CD14-positive monocyte (primary cell): ENCODE data around the gene RPL3. TPM values are rescaled to one million over a fixed set of nuclear protein-coding genes. Genes with fewer than 3 reads are reported as not detected.

Source experiments
- DNase-seq, 3 donors: peaks; one replicate each; pipeline ENCODE4 v3.0.0-alpha.2; 2011 to 2022
- H2AFZ ChIP-seq: 2 replicates; pipeline ENCODE4 v1.6.0; 2012; ENCODE audit warnings: mild to moderate bottlenecking, low read depth, low read length, inconsistent platforms; ENCODE audit not compliant: insufficient read depth, poor library complexity, severe bottlenecking
- H3K27ac ChIP-seq, 2 donors: 1 replicate in 1 of 2; 2 replicates in 1 of 2; pipeline ENCODE4 v1.5.1; 2012 to 2013; ENCODE audit warnings: low read length in 2 of 2, control low read depth in 1 of 2, inconsistent platforms in 1 of 2, low read depth in 1 of 2, mild to moderate bottlenecking in 1 of 2
- H3K27me3 ChIP-seq, 2 donors: one replicate each; pipeline versions ENCODE4 v1.6.0 to v1.6.1; 2011 to 2013; ENCODE audit warnings: low read length in 2 of 2; ENCODE audit not compliant: control insufficient read depth in 2 of 2, insufficient read depth in 2 of 2
- H3K36me3 ChIP-seq, 2 donors: replicated peaks in 1 of 2; 1 replicate in 1 of 2; 2 replicates in 1 of 2; pipeline versions ENCODE4 v1.5.1 to v1.6.1; 2012 to 2013; ENCODE audit warnings: low read length in 2 of 2, control low read depth in 1 of 2, inconsistent platforms in 1 of 2, mild to moderate bottlenecking in 1 of 2; ENCODE audit not compliant: insufficient read depth in 2 of 2, control insufficient read depth in 1 of 2
- H3K4me1 ChIP-seq, 2 donors: 1 replicate in 1 of 2; 2 replicates in 1 of 2; pipeline versions ENCODE4 v1.5.1 to v1.6.1; 2012 to 2013; ENCODE audit warnings: low read length in 2 of 2, control low read depth in 1 of 2, inconsistent platforms in 1 of 2, mild to moderate bottlenecking in 1 of 2, moderate library complexity in 1 of 2; ENCODE audit not compliant: insufficient read depth in 2 of 2, control insufficient read depth in 1 of 2
- H3K4me2 ChIP-seq: replicated peaks from 2 replicates; pipeline ENCODE3; 2012; ENCODE audit warnings: low read length, moderate library complexity, mild to moderate bottlenecking; ENCODE audit not compliant: poor library complexity, severe bottlenecking; ENCODE audit errors: extremely low read depth
- H3K4me3 ChIP-seq, 3 experiments: fragments of 200-600 bp in 1 of 3; sonication (generic) in 1 of 3; replicated peaks in 1 of 3; 1 replicate in 2 of 3; 2 replicates in 1 of 3; pipeline ENCODE4 v1.5.1; 2011 to 2013; ENCODE audit warnings: low read length in 3 of 3, mild to moderate bottlenecking in 3 of 3, control low read depth in 2 of 3, low read depth in 2 of 3, inconsistent platforms in 1 of 3, moderate library complexity in 1 of 3
- H3K79me2 ChIP-seq: 2 replicates; pipeline ENCODE4 v1.6.0; 2012; ENCODE audit warnings: mild to moderate bottlenecking, control low read depth, inconsistent platforms, low read length, moderate library complexity; ENCODE audit not compliant: insufficient read depth
- H3K9ac ChIP-seq: 2 replicates; pipeline ENCODE4 v1.6.0; 2017; ENCODE audit warnings: low read length, mild to moderate bottlenecking; ENCODE audit not compliant: insufficient read depth, poor library complexity, severe bottlenecking
- H3K9me3 ChIP-seq, 2 donors: replicated peaks in 1 of 2; 1 replicate in 1 of 2; 2 replicates in 1 of 2; pipeline versions ENCODE4 v1.5.1 to v1.6.1; 2012 to 2013; ENCODE audit warnings: low read length in 2 of 2, control low read depth in 1 of 2; ENCODE audit not compliant: control insufficient read depth in 1 of 2, insufficient read depth in 1 of 2
- H4K20me1 ChIP-seq: 2 replicates; pipeline ENCODE4 v1.6.0; 2012; ENCODE audit warnings: mild to moderate bottlenecking, low read length, control low read depth, moderate library complexity; ENCODE audit not compliant: insufficient read depth
- H3K27ac Mint-ChIP-seq, 7 donors: one replicate each; pipeline ENCODE4 v1.8.0; 2020; ENCODE audit warnings: mild to moderate bottlenecking in 7 of 7, mixed read lengths in 7 of 7, moderate library complexity in 6 of 7, inconsistent platforms in 2 of 7
- H3K27me3 Mint-ChIP-seq, 3 donors: one replicate each; pipeline ENCODE4 v1.8.0; 2021 to 2022; ENCODE audit warnings: low read depth in 3 of 3, mild to moderate bottlenecking in 3 of 3, mixed read lengths in 3 of 3, moderate library complexity in 3 of 3, inconsistent platforms in 1 of 3
- H3K36me3 Mint-ChIP-seq, 2 donors: one replicate each; pipeline ENCODE4 v1.8.0; 2020; ENCODE audit warnings: mixed read lengths in 2 of 2, inconsistent platforms in 1 of 2, mild to moderate bottlenecking in 1 of 2
- H3K4me1 Mint-ChIP-seq: one replicate; pipeline ENCODE4 v1.8.0; 2020; ENCODE audit warnings: mild to moderate bottlenecking, mixed read lengths
- H3K4me3 Mint-ChIP-seq, 2 donors: one replicate each; pipeline ENCODE4 v1.8.0; 2020; ENCODE audit warnings: mild to moderate bottlenecking in 2 of 2, mixed read lengths in 2 of 2, moderate library complexity in 1 of 2
- H3K9me3 Mint-ChIP-seq, 7 donors: one replicate each; pipeline ENCODE4 v1.8.0; 2020 to 2022; ENCODE audit warnings: mixed read lengths in 7 of 7, mild to moderate bottlenecking in 6 of 7, moderate library complexity in 6 of 7, inconsistent platforms in 2 of 7
- WGBS: methylation state at CpG from one replicate; pipeline ENCODE4 v1.1.5; 2013; ENCODE audit warnings: missing lambda C conversion rate; ENCODE audit not compliant: insufficient coverage; 5-methylcytosine and 5-hydroxymethylcytosine counted together
- intact Hi-C, 2 donors: fragments of 100-400 bp; cut with micrococcal nuclease; formaldehyde crosslinking; loops; one replicate each; pipeline versions ENCODE4 v1.15.0 to v1.15.1; 2023
- polyA plus RNA-seq, 3 donors: library from polyadenylated mRNA; depleted of rRNA in 1 of 3; unstranded in 2 of 3; stranded (reverse) in 1 of 3; fragments of 300-500 nt in 2 of 3; fragments of >200 nt in 1 of 3; fragmentation: Illumina TruSeq in 2 of 3; gene quantifications; 1 replicate in 2 of 3; 2 replicates in 1 of 3; pipeline ENCODE4 v1.2.3, GENCODE V29; 2012 to 2021
- TF ChIP-seq, protein P1 (sequence below): fragments of 200-600 bp; IDR thresholded peaks from one replicate; pipeline ENCODE4 v1.8.0; 2022; ENCODE audit warnings: antibody characterized with exemption, mild to moderate bottlenecking

RPL3 gene
- polyA plus RNA-seq, 3 donors = 604 to 2,104 (median 698) TPM

- Histone ChIP-seq H2AFZ (no peak overlapping the region), H3K9me3 (no peaks in the 10 kb centered on the region), H3K27me3 (no peaks in the 10 kb centered on the region), H3K27ac (peak overlapping the region; percentile 70 to 95), H3K36me3 (peaks cover 29 to 30% of the 10 kb centered on the region in 2 donors), H3K9ac (peak overlapping the region; percentile 59), H3K4me1 (peaks cover 35 to 46% of the 10 kb centered on the region in 2 donors), H4K20me1 (peaks cover 41% of the 10 kb centered on the region), H3K4me2 (peak overlapping the region; percentile 62), H3K79me2 (no peaks in the 10 kb centered on the region), H3K4me3 (peak overlapping the region in 2 of 3 experiments; percentile 7 to 63)
- Mint-ChIP-seq H3K4me1 (peaks cover 42% of the 10 kb centered on the region), H3K27ac (peak overlapping the region; percentile 89 to 96 (median 94)), H3K27me3 (peaks cover 2 to 11% (median 4%) of the 10 kb centered on the region in 3 donors), H3K4me3 (peak overlapping the region; percentile 68 to 81), H3K9me3 (peaks cover 0 to 4% (median 0%) of the 10 kb centered on the region in 7 donors), H3K36me3 (peaks cover 28 to 32% of the 10 kb centered on the region in 2 donors)
- intact Hi-C loops = loop anchor here in 1 of 2 donors (2.0 to 5.0 kb wide), 2 partner anchors 33 to 42 kb away; no protein-coding TSS in a partner anchor
- WGBS = 89% methylated on average over 9 of the region's 18 CpGs
- DNase-seq = peak in 1 of 3 donors; percentile 20
- TF ChIP-seq, protein P1, sequence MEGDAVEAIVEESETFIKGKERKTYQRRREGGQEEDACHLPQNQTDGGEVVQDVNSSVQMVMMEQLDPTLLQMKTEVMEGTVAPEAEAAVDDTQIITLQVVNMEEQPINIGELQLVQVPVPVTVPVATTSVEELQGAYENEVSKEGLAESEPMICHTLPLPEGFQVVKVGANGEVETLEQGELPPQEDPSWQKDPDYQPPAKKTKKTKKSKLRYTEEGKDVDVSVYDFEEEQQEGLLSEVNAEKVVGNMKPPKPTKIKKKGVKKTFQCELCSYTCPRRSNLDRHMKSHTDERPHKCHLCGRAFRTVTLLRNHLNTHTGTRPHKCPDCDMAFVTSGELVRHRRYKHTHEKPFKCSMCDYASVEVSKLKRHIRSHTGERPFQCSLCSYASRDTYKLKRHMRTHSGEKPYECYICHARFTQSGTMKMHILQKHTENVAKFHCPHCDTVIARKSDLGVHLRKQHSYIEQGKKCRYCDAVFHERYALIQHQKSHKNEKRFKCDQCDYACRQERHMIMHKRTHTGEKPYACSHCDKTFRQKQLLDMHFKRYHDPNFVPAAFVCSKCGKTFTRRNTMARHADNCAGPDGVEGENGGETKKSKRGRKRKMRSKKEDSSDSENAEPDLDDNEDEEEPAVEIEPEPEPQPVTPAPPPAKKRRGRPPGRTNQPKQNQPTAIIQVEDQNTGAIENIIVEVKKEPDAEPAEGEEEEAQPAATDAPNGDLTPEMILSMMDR = peak; percentile 59
Observed at GRCh38 chr22:39309364-39309861, 10.0 kb downstream of the RPL3 start.

DNA sequence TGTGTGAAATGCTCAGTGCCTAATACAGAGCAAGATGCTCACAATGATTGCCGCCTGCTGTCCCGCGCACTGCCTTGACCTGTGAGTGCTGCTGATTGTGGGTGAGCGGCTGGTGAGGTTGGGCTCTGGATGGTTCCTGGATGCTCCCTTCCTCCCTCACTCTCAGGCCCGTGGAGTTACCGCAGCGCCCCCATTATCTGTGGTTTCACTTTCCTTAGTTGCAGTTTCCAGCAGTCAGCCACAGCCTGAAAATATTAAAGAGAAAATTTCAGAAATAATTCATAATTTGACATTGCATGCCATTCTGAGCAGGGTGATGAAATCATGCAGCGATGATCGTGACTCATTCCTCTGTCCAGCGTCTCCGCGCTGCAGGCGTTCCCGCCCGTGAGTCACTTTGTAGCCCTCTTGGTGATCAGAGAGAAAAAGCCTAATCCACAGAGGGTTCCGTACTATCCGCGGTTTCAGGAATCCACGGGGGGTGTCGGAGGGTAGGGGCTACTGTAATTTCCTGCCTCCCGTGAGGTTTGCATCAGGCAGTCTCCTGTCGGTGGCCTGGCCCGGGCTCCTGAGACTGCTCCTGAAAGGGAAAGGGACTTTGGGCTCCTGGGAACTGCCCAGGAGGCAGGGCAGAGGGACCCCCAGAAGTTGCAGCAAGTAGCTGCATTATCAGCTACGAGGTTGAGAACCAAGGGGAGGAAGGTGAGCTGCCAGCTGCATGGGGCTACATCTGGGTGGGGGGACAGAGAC, 10.6 kb downstream of the RPL3 start:
- TF ChIP-seq, protein P1 = no peak
- no peaks in the 10 kb centered on the region for H3K9me3 ChIP-seq
- WGBS = 1% methylated on average over 12 of the region's 24 CpGs
- H3K9ac ChIP-seq = peak overlapping the region; percentile 64
- peak; percentile 93 to 98 (median 97) for DNase-seq
- Mint-ChIP-seq H3K4me3 (peak overlapping the region; percentile 68 to 81), H3K4me1 (peaks cover 41% of the 10 kb centered on the region), H3K36me3 (peaks cover 23 to 25% of the 10 kb centered on the region in 2 donors), H3K9me3 (peaks cover 0 to 4% (median 0%) of the 10 kb centered on the region in 7 donors), H3K27me3 (peaks cover 2 to 11% (median 4%) of the 10 kb centered on the region in 3 donors), H3K27ac (peak overlapping the region; percentile 89 to 96 (median 94))
- peaks cover 23 to 24% of the 10 kb centered on the region in 2 donors for H3K36me3 ChIP-seq
- peak overlapping the region; percentile 54 for H2AFZ ChIP-seq
- peaks cover 35 to 46% of the 10 kb centered on the region in 2 donors for H3K4me1 ChIP-seq
- peak overlapping the region; percentile 62 for H3K4me2 ChIP-seq
- no peaks in the 10 kb centered on the region for H3K79me2 ChIP-seq
- H4K20me1 ChIP-seq = peaks cover 35% of the 10 kb centered on the region
- peak overlapping the region in 2 of 3 experiments; percentile 7 to 63 for H3K4me3 ChIP-seq
- intact Hi-C loops = loop anchor here in 1 of 2 donors (2.0 to 5.0 kb wide), 2 partner anchors 32 to 41 kb away; no protein-coding TSS in a partner anchor
- peak overlapping the region; percentile 70 to 95 for H3K27ac ChIP-seq
- H3K27me3 ChIP-seq = no peaks in the 10 kb centered on the region
